Dermis microvascular lymphatic vessel endothelial cell (primary cell): ENCODE results near the gene CKAP2L. TPM values are rescaled to one million over a fixed set of nuclear protein-coding genes. Genes with fewer than 3 reads are reported as not detected.
"Not testable (repeated sequence)": the region's sequence is repeated elsewhere in the genome, so short reads cannot be mapped to it uniquely, and the experiment has no call there.

Source experiments
- DNase-seq, 2 donors: peaks; one replicate each; pipeline versions ENCODE4 v3.0.0 to v3.0.0-alpha.2; 2010; ENCODE audit warnings: low read depth in 2 of 2
- total RNA-seq: library from RNA; depleted of rRNA; stranded (reverse); fragments of >200 nt; gene quantifications from 2 replicates; pipeline ENCODE4 v1.2.1, GENCODE V29; 2014

CKAP2L gene
- total RNA-seq, 1 donor from 2014 or later, result 3.1 TPM

GRCh38 chr2:112727276-112728028 lies 37.0 kb downstream of the CKAP2L start:
- DNase-seq, result no peak

- peak; percentile 65 to 84 for DNase-seq
Observed at GRCh38 chr2:112726487-112727190, 37.8 kb downstream of the CKAP2L start.

- no peak for DNase-seq
Observed at GRCh38 chr2:112725545-112726457, 38.6 kb downstream of the CKAP2L start.

- DNase-seq, result no peak
Observed at GRCh38 chr2:112724591-112725525, 39.6 kb downstream of the CKAP2L start.

GRCh38 chr2:112723995-112724394 lies 40.4 kb downstream of the CKAP2L start:
- no peak for DNase-seq

GRCh38 chr2:112723547-112723940 lies 40.9 kb downstream of the CKAP2L start:
- no peak for DNase-seq

GRCh38 chr2:112722816-112723546 lies 41.4 kb downstream of the CKAP2L start:
- no peak for DNase-seq

GRCh38 chr2:112721819-112722522 lies 42.4 kb downstream of the CKAP2L start:
- DNase-seq, result no peak

- no peak for DNase-seq
Observed at GRCh38 chr2:112720785-112721184, 43.6 kb downstream of the CKAP2L start, which contains the start of gene NT5DC4. NT5DC4 (plus strand) TSS chr2:112721020; CDS start chr2:112721080, 60 bp downstream.

GRCh38 chr2:112718863-112719370 lies 45.5 kb downstream of the CKAP2L start:
- no peak for DNase-seq

- DNase-seq, result not testable (repeated sequence)
Observed at GRCh38 chr2:112716826-112717352, 47.5 kb downstream of the CKAP2L start.

- not testable (repeated sequence) for DNase-seq
Observed at GRCh38 chr2:112716094-112716493, 48.3 kb downstream of the CKAP2L start.

- no peak for DNase-seq
Observed at GRCh38 chr2:112714836-112715631, 49.4 kb downstream of the CKAP2L start.

GRCh38 chr2:112714331-112714730 lies 50.1 kb downstream of the CKAP2L start:
- DNase-seq, result no peak

GRCh38 chr2:112713926-112714325 lies 50.5 kb downstream of the CKAP2L start:
- no peak for DNase-seq

GRCh38 chr2:112713585-112713925 lies 50.9 kb downstream of the CKAP2L start:
- no peak for DNase-seq

GRCh38 chr2:112712903-112713584 lies 51.4 kb downstream of the CKAP2L start:
- DNase-seq, result no peak

- no peak for DNase-seq
Observed at GRCh38 chr2:112712465-112712864, 51.9 kb downstream of the CKAP2L start.
